T-helper 2 cell (primary cell): ENCODE data around the gene HTR1B.

Experiments
- DNase-seq, 5 experiments: peaks; one replicate each; pipeline versions ENCODE4 v3.0.0 to v3.0.0-alpha.2; 2012 to 2022
- total RNA-seq, 2 donors: gene quantifications; one replicate each; lab custom pipeline; 2026; lab: John Stamatoyannopoulos, UW

HTR1B gene
- total RNA-seq = 0 reads per million in 2 donors

GRCh38 chr6:77463308-77463860 is at the start of gene HTR1B:
TSS of gene HTR1B (minus strand) at chr6:77463491. CDS start at chr6:77463403, 88 bp downstream.
- DNase-seq = no peak

GRCh38 chr6:77512554-77512953 is 49.3 kb upstream of the HTR1B start:
- no peak for DNase-seq

- no peak for DNase-seq
These were observed 48.6 kb upstream of the HTR1B start for GRCh38 chr6:77511860-77512259.

GRCh38 chr6:77502981-77503380 is 39.7 kb upstream of the HTR1B start:
- DNase-seq = no peak

- DNase-seq = no peak
These were observed 29.2 kb upstream of the HTR1B start for GRCh38 chr6:77492530-77492929.

GRCh38 chr6:77487808-77488425 is 24.6 kb upstream of the HTR1B start:
- no peak for DNase-seq

- no peak for DNase-seq
These were observed 19.7 kb upstream of the HTR1B start for GRCh38 chr6:77482981-77483380.

GRCh38 chr6:77474973-77475372 is 11.7 kb upstream of the HTR1B start:
- no peak for DNase-seq

- peak in 1 of 5 experiments; percentile 20 for DNase-seq
These were observed 11.1 kb upstream of the HTR1B start for GRCh38 chr6:77474286-77474956.

- DNase-seq = no peak
These were observed 7.7 kb upstream of the HTR1B start for GRCh38 chr6:77470983-77471382.

GRCh38 chr6:77468939-77469338 is 5.6 kb upstream of the HTR1B start:
- DNase-seq = no peak

GRCh38 chr6:77466451-77467437 is 3.5 kb upstream of the HTR1B start:
- DNase-seq = peak in 1 of 5 experiments; percentile 57

- DNase-seq = peak in 1 of 5 experiments; percentile 31
These were observed 2.8 kb upstream of the HTR1B start for GRCh38 chr6:77466055-77466450.

GRCh38 chr6:77464495-77464867 is 1.2 kb upstream of the HTR1B start:
- no peak for DNase-seq

- no peak for DNase-seq
These were observed 687 bp upstream of the HTR1B start for GRCh38 chr6:77463861-77464494.

GRCh38 chr6:77462359-77463307 is 658 bp downstream of the HTR1B start:
- DNase-seq = no peak

- no peak for DNase-seq
These were observed 1.5 kb downstream of the HTR1B start for GRCh38 chr6:77461796-77462195.

GRCh38 chr6:77458421-77458820 is 4.9 kb downstream of the HTR1B start:
- DNase-seq = no peak

- DNase-seq = peak in 1 of 5 experiments; percentile 10
These were observed 5.5 kb downstream of the HTR1B start for GRCh38 chr6:77457720-77458349.

GRCh38 chr6:77456531-77457248 is 6.6 kb downstream of the HTR1B start:
- no peak for DNase-seq
